GM12891 (cell line): ENCODE results near the gene SLC1A5.

ENCODE experiments used
- POLR2A ChIP-seq: IDR thresholded peaks from 2 replicates; pipeline ENCODE4 v1.6.1; 2011; ENCODE audit warnings: low read depth, low read length, control low read depth
- POLR2AphosphoS5 ChIP-seq: IDR thresholded peaks from 2 replicates; pipeline ENCODE4 v1.6.1; 2011; ENCODE audit warnings: low read depth, low read length, control low read depth
- SPI1 ChIP-seq: IDR thresholded peaks from 2 replicates; pipeline ENCODE4 v1.6.1; 2011; ENCODE audit warnings: low read depth, low read length, control low read depth
- TAF1 ChIP-seq: IDR thresholded peaks from 2 replicates; pipeline ENCODE4 v1.6.1; 2011; ENCODE audit warnings: low read depth, low read length, control low read depth

DNA sequence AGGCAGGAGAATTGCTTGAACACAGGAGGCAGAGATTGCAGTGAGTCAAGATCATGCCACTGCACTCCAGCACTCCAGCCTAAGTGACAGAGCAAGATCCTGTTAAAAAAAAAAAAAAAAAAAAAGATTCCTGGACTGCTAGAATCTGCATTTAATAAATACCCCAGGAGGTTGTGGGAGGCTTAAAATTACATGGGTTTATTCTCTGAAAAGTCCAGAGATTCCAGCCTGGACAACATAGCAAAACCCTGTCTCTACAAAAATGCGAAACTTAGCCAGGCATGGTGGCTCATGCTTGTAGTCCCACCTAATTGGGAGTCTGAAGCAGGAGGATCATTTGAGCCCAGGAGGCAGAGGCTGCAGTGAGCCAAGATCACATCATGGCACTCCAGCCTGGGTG is 9.5 kb upstream of the SLC1A5 start:
- TF ChIP-seq POLR2A = no peak
- TF ChIP-seq POLR2AphosphoS5 = no peak
- no peak for TF ChIP-seq SPI1
- TF ChIP-seq TAF1 = no peak
